DND-41 (cell line): Measurements from ENCODE around the gene RSPO3.

Experiments used
- ATAC-seq: fragments of 200-7000 bp; cut with Tn5 transposase; 3 replicates; pipeline ENCODE4 v1.9.1; 2021; ENCODE audit warnings: low read depth; ENCODE audit not compliant: insufficient read depth
- DNase-seq: peaks from one replicate; pipeline ENCODE4 v3.0.0-alpha.2; 2020
- H2AFZ ChIP-seq: 2 replicates; pipeline ENCODE4 v1.6.0; 2012; ENCODE audit warnings: low read depth, low read length
- H3K27ac ChIP-seq: 2 replicates; pipeline ENCODE4 v1.5.1; 2012; ENCODE audit warnings: low read length, inconsistent platforms
- H3K27me3 ChIP-seq: fragments of 200-600 bp; sonication (generic); 2 replicates; pipeline ENCODE4 v1.6.0; 2012; ENCODE audit warnings: low read length, mild to moderate bottlenecking, inconsistent platforms; ENCODE audit not compliant: insufficient read depth, poor library complexity
- H3K36me3 ChIP-seq: 2 replicates; pipeline ENCODE4 v1.5.1; 2012; ENCODE audit warnings: low read length, inconsistent platforms; ENCODE audit not compliant: insufficient read depth
- H3K4me1 ChIP-seq: 2 replicates; pipeline ENCODE4 v1.5.1; 2012; ENCODE audit warnings: mild to moderate bottlenecking, low read length; ENCODE audit not compliant: insufficient read depth
- H3K4me2 ChIP-seq: 2 replicates; pipeline ENCODE4 v1.6.0; 2012; ENCODE audit warnings: mild to moderate bottlenecking, moderate library complexity, low read length, inconsistent platforms; ENCODE audit not compliant: insufficient read depth
- H3K4me3 ChIP-seq, 2 experiments: fragments of 200-600 bp in 1 of 2; shearing (Covaris generic) in 1 of 2; 2 replicates each; pipeline ENCODE4 v1.5.1; 2012 to 2016; ENCODE audit warnings: inconsistent platforms in 2 of 2, low read length in 2 of 2, mild to moderate bottlenecking in 2 of 2, low read depth in 1 of 2, moderate library complexity in 1 of 2
- H3K79me2 ChIP-seq: 2 replicates; pipeline ENCODE4 v1.6.0; 2012; ENCODE audit warnings: low read length, inconsistent platforms; ENCODE audit not compliant: insufficient read depth
- H3K9ac ChIP-seq: 2 replicates; pipeline ENCODE4 v1.6.0; 2012; ENCODE audit warnings: low read depth, mild to moderate bottlenecking, inconsistent platforms, low read length, moderate library complexity
- H3K9me3 ChIP-seq: 2 replicates; pipeline ENCODE4 v1.5.1; 2012; ENCODE audit warnings: low read length, moderate library complexity, mild to moderate bottlenecking, inconsistent platforms; ENCODE audit not compliant: insufficient read depth, severe bottlenecking
- H4K20me1 ChIP-seq: 2 replicates; pipeline ENCODE4 v1.6.0; 2012; ENCODE audit warnings: low read length; ENCODE audit not compliant: insufficient read depth
- EZH2 ChIP-seq: IDR thresholded peaks from 3 replicates; pipeline ENCODE4 v1.6.1; 2012; ENCODE audit warnings: borderline replicate concordance, low read depth, mild to moderate bottlenecking, moderate library complexity, low read length, inconsistent platforms; ENCODE audit not compliant: severe bottlenecking
- TF ChIP-seq, protein P1 (sequence below): IDR thresholded peaks from 2 replicates; pipeline ENCODE4 v1.5.1; 2012; ENCODE audit warnings: borderline replicate concordance, low read length, moderate library complexity, mild to moderate bottlenecking; ENCODE audit not compliant: poor library complexity, severe bottlenecking; ENCODE audit errors: extremely low read depth

RSPO3 gene

GRCh38 chr6:127102859-127103258 is 15.6 kb upstream of the RSPO3 start:
- no peaks in the 10 kb centered on the region for H3K27me3 ChIP-seq
- no peak overlapping the region for H3K4me3 ChIP-seq
- no peak overlapping the region for H2AFZ ChIP-seq
- no peaks in the 10 kb centered on the region for H4K20me1 ChIP-seq
- DNase-seq = no peak
- no peak overlapping the region for H3K4me2 ChIP-seq
- H3K79me2 ChIP-seq = no peaks in the 10 kb centered on the region
- H3K36me3 ChIP-seq = no peaks in the 10 kb centered on the region
- ATAC-seq = no peak
- no peak overlapping the region for H3K27ac ChIP-seq
- no peak overlapping the region for H3K9ac ChIP-seq
- no peaks in the 10 kb centered on the region for H3K4me1 ChIP-seq
- TF ChIP-seq, protein P1, sequence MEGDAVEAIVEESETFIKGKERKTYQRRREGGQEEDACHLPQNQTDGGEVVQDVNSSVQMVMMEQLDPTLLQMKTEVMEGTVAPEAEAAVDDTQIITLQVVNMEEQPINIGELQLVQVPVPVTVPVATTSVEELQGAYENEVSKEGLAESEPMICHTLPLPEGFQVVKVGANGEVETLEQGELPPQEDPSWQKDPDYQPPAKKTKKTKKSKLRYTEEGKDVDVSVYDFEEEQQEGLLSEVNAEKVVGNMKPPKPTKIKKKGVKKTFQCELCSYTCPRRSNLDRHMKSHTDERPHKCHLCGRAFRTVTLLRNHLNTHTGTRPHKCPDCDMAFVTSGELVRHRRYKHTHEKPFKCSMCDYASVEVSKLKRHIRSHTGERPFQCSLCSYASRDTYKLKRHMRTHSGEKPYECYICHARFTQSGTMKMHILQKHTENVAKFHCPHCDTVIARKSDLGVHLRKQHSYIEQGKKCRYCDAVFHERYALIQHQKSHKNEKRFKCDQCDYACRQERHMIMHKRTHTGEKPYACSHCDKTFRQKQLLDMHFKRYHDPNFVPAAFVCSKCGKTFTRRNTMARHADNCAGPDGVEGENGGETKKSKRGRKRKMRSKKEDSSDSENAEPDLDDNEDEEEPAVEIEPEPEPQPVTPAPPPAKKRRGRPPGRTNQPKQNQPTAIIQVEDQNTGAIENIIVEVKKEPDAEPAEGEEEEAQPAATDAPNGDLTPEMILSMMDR = no peak
- no peak for TF ChIP-seq EZH2
- no peaks in the 10 kb centered on the region for H3K9me3 ChIP-seq

- no peaks in the 10 kb centered on the region for H3K4me1 ChIP-seq
- H3K79me2 ChIP-seq = no peaks in the 10 kb centered on the region
- H3K4me3 ChIP-seq = no peak overlapping the region
- ATAC-seq = no peak
- H3K9me3 ChIP-seq = no peaks in the 10 kb centered on the region
- no peak overlapping the region for H3K9ac ChIP-seq
- H4K20me1 ChIP-seq = no peaks in the 10 kb centered on the region
- no peak overlapping the region for H3K27ac ChIP-seq
- no peaks in the 10 kb centered on the region for H3K27me3 ChIP-seq
- no peak for DNase-seq
- TF ChIP-seq EZH2 = no peak
- TF ChIP-seq, protein P1 = no peak
- no peaks in the 10 kb centered on the region for H3K36me3 ChIP-seq
- H3K4me2 ChIP-seq = no peak overlapping the region
- H2AFZ ChIP-seq = no peak overlapping the region
These were observed 15.0 kb upstream of the RSPO3 start for GRCh38 chr6:127103482-127103881.

GRCh38 chr6:127107916-127108315 is 10.6 kb upstream of the RSPO3 start:
- H3K79me2 ChIP-seq = no peaks in the 10 kb centered on the region
- H3K9ac ChIP-seq = no peak overlapping the region
- no peaks in the 10 kb centered on the region for H3K4me1 ChIP-seq
- no peak for TF ChIP-seq EZH2
- TF ChIP-seq, protein P1 = no peak
- DNase-seq (no peak), ATAC-seq (no peak)
- H3K9me3 ChIP-seq = no peaks in the 10 kb centered on the region
- H3K4me2 ChIP-seq = no peak overlapping the region
- H4K20me1 ChIP-seq = no peaks in the 10 kb centered on the region; the same call in 1 of the 2 replicates
- no peaks in the 10 kb centered on the region for H3K36me3 ChIP-seq
- H3K4me3 ChIP-seq = no peak overlapping the region
- H3K27ac ChIP-seq = no peak overlapping the region
- H2AFZ ChIP-seq = no peak overlapping the region
- H3K27me3 ChIP-seq = no peaks in the 10 kb centered on the region

DNA sequence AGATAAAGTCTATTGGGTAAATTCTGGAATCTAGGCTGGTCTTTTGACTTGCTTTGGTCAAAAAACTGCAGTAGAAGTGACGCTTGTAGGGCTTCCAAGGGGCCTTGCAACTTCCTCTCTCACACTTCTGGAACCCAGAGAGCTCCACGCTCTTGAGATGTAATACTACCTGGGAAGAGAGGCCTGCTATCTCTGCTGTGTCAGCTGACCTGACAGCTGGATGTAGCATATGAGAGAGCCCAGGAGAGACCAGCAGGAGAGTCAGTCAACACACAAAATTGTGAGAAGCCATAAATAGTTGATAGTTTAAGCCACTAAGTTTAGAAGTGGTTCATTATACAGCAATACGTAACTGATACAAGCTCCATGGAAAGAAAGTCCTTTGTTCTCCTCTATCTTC is 7.8 kb upstream of the RSPO3 start:
- Histone ChIP-seq H3K9ac (no peak overlapping the region), H3K4me3 (no peak overlapping the region), H3K27me3 (no peaks in the 10 kb centered on the region), H3K79me2 (no peaks in the 10 kb centered on the region), H3K9me3 (no peaks in the 10 kb centered on the region), H2AFZ (no peak overlapping the region), H3K4me1 (no peaks in the 10 kb centered on the region), H3K27ac (no peak overlapping the region), H4K20me1 (no peaks in the 10 kb centered on the region; the same call in 1 of the 2 replicates), H3K36me3 (no peaks in the 10 kb centered on the region), H3K4me2 (no peak overlapping the region)
- no peak for DNase-seq
- no peak for ATAC-seq
- TF ChIP-seq EZH2 = no peak
- TF ChIP-seq, protein P1 = no peak
